KOPT-K1 (cell line): ENCODE measurements around the gene ANKS1B.

Source experiments
- H3K27ac ChIP-seq: fragments of 200-600 bp; sonication (generic); 2 replicates; pipeline ENCODE4 v1.5.1; 2016; ENCODE audit warnings: antibody characterized with exemption, mild to moderate bottlenecking, low read depth, low read length; ENCODE audit not compliant: poor library complexity, severe bottlenecking
- H3K36me3 ChIP-seq: fragments of 200-600 bp; sonication (generic); 2 replicates; pipeline ENCODE4 v1.5.1; 2017; ENCODE audit warnings: antibody characterized with exemption, mild to moderate bottlenecking, low read length, moderate library complexity; ENCODE audit not compliant: insufficient read depth
- H3K9me3 ChIP-seq: fragments of 200-600 bp; sonication (generic); 2 replicates; pipeline ENCODE4 v1.5.1; 2017; ENCODE audit warnings: antibody characterized with exemption, low read length, mild to moderate bottlenecking; ENCODE audit not compliant: insufficient read depth, poor library complexity, severe bottlenecking

ANKS1B gene

DNA sequence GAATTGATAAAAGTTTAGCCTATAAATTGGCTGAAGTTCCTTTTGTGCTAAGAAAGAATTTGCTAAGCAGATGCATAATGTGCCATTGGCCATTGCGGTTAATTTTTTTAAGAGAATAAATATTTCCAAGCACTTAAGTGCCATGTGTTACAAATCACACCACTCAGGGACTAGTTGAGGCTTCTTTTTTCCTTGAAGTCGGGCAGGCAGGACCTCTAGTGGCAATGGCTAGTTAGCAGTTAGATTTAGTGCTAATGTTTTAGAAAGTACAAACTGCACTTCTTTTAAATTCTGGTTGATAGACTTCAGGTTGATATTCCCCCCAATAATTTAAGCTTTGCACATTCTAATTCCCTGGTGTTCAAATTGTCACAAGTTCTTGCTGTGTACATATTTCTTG lies 1045.4 kb downstream of the ANKS1B start:
- no peaks in the 10 kb centered on the region for H3K36me3 ChIP-seq
- H3K9me3 ChIP-seq: no peaks in the 10 kb centered on the region
- H3K27ac ChIP-seq: no peak overlapping the region

DNA sequence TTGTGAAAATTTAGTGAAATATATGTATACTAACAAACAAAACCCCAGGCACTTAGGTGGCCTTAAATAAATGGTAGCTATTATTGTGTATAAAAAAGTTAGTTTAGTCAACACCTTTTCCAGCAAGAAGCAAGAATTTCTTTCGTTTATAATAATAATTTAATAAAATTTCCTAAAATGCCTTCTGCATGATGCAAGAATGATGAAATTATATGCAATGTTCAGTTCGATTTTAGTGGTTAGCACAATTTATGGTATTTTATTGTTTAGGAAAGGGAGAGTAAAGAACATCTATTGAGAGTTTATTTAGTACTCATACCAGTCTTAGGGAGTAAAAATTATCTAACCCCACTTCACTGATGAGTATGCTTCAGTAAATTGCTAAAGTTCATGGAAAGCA lies 1048.9 kb downstream of the ANKS1B start:
- Histone ChIP-seq H3K36me3 (no peaks in the 10 kb centered on the region), H3K27ac (no peak overlapping the region), H3K9me3 (no peaks in the 10 kb centered on the region)

DNA sequence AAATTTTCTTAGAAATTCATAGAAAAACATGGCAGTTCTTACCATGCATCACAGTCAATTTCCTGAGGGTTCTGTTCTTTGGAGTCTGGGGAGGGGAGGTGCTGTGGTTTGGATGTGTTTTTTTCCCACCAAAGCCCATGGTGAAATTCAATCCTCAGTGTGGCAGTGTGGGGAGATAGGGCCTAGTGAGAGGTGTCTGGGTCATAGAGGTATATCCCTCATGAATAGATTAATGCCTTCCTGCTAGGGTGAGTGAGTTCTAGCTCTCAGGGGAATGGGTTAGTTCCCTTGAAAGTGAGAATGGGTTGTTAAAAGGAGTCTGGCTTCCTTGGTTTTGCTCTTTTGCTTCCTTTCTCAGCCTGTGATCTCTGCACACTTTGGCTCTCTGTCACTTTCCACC lies 1061.9 kb downstream of the ANKS1B start:
- H3K36me3 ChIP-seq: no peaks in the 10 kb centered on the region
- H3K27ac ChIP-seq: no peak overlapping the region
- no peaks in the 10 kb centered on the region for H3K9me3 ChIP-seq

DNA sequence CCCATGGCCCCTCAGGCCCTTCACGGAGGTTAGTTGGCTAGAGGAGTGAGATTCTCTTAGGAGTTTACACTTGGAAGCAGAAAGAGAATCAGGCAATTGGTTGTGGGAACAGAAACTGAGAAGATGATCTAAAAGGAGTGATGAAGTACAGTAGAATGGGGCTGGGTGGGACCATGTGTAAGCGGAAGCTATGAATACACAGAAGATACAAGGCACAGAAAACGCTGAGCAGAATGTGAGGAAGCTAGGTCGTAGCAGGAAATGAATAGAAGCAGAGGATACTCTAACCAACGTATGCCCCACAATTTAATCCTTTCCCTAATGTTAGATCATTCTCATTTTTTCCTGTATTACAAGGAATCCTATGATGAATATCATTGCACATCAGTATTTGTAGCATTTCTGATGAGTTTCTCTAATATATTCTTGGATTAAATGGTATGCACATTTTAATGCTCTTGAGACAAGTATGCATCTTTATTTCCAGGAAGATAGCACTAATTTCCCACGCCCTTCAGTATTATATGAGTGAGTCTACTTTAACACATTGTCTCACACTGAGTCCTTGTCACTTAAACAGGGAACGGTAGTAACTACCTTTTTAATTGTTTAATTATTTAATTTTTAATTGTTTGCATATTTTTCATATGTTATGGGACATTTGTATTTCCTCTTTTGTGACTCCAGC lies 1066.4 kb downstream of the ANKS1B start:
- Histone ChIP-seq H3K27ac (no peak overlapping the region), H3K9me3 (no peaks in the 10 kb centered on the region), H3K36me3 (no peaks in the 10 kb centered on the region)

DNA sequence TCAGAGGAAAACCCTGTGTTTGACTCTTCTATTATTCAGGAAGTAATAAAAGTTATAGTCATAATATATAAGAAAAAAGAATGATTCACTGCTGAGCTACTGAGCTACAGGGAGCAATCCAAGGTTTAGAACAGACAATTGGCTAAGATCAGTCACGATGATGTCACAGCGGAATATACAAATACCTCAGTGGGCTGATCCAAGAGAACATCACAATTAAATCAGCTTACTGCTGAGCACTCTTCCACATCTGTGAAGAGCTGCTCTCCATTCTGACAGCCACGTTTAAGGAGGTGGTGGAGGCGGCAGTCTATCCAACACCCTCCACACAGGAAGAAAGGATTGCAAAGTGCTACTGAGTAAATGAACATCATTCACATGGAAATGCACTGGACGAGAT lies 1068.6 kb downstream of the ANKS1B start:
- Histone ChIP-seq H3K9me3 (no peaks in the 10 kb centered on the region), H3K36me3 (no peaks in the 10 kb centered on the region), H3K27ac (no peak overlapping the region)

DNA sequence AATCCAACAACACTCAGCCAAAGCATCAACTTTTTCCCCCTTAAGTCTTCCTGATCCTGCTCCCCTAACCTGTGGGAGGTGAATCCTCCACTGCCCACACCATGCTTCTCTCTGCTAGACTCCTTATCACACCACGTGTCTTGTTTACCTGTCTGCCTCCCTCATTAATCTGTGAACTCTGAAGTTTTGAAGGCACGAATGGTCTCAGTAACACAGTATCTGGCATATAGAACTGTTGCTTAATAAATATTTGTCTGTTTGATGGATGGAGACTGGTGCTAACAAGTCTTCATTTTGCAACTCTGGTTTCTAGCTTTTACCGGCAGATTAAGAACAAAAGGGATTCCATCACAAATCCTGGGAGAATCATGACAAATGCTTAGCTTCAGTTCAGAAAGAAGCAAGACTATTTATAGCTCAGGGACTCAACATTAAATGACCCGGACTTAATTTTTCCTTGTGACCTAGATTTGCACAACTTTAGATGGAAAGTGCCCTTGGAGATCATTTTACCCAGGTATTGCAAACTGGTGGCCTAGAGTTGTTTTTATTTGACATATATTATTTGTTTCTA lies 1072.2 kb downstream of the ANKS1B start:
- no peak overlapping the region for H3K27ac ChIP-seq
- no peaks in the 10 kb centered on the region for H3K36me3 ChIP-seq
- no peaks in the 10 kb centered on the region for H3K9me3 ChIP-seq

DNA sequence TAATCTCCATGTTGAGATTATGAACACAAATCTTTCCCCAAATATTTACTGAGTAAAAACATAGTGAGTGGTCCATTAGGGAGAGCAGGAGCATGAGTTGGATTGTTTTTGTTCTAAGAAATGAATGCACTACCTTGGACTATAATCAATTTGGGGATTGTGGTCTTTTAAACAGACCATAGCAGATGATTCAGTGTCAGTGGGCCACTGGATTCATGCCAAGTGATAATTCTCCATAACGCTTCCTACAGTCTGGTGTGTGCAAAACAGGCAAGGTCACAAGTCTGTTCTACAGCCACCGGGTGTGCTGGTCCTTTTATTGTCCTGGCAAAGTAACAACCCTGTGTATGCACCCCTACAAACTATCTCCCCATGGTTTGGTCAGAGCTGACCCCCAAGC lies 1073.3 kb downstream of the ANKS1B start:
- Histone ChIP-seq H3K27ac (no peak overlapping the region), H3K36me3 (no peaks in the 10 kb centered on the region), H3K9me3 (no peaks in the 10 kb centered on the region)

DNA sequence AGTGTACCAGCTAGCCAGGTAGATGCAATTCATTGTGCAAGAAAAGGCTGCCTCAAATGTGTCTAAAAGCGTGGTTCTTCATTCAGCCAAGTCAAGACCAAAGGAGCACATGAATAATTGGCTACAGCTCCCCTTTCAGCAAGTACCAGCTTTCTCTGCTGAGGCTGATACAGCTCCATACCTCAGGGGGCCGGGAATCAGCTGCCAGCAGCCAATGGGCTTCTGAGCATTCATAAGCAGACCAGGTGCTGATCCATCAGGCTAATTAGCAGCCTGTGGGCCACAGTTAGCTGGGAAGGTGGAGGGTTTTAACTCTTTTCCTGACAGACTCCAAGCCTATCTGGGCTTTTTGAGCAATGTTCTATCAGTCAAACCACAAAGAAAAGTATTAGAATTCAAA lies 1075.0 kb downstream of the ANKS1B start:
- no peak overlapping the region for H3K27ac ChIP-seq
- H3K9me3 ChIP-seq: no peaks in the 10 kb centered on the region
- no peaks in the 10 kb centered on the region for H3K36me3 ChIP-seq

DNA sequence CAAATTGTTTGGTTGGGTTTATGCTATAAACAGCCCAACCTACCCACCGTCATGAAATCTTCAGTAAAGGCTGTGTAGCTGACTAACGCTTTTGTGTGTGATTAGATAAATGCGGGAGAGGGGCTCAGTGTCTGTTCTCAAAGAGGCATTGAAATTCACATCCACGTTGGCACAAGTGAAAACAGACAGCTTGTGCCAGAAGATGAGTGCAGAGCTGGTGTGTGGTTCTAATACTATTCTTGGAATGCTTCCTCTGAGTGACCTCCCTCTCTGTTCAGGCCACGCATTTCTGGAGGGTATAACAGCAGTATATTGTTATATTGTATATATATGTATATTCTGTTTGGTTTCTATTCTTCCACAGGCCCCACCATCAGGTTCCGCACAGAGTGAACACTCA lies 1075.9 kb downstream of the ANKS1B start:
- Histone ChIP-seq H3K27ac (no peak overlapping the region), H3K36me3 (no peaks in the 10 kb centered on the region), H3K9me3 (no peaks in the 10 kb centered on the region)

DNA sequence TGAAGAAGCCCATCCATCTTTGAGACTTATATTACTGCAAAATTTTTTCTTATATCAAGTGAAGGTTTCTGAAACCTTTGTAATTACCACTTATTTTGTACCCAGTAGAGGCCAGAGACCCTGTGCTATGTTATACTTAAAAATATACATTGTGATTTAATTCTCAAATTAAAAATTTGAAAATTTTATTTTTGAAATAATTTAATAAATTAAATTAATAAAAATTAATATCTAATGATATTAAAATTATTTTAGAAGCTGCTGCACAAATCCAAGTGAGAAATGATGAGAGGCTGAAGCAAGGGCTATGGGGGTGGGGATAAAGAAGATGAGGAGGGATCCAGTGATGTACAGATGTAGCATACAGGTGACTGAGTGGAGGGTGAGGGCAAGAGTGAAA lies 1080.9 kb downstream of the ANKS1B start:
- H3K36me3 ChIP-seq: no peaks in the 10 kb centered on the region
- H3K9me3 ChIP-seq: no peaks in the 10 kb centered on the region
- no peak overlapping the region for H3K27ac ChIP-seq

DNA sequence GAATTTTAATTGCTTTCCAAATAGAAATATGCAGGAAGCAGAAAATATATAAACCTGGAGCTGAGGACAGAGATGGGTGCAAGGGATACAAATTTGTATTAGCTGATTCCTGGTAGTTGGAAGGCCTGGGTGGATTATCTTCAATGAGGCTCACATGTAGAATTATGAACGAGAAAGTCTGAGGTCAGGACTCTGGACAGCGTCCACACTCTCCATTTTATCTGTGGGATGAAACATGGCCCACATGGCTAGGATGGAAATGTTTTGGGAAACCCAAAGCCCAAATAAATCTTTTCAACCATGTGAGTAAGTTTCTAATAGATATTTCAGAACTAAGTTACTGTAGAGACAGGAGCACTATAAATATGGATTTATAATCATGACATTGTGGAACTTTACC lies 1083.5 kb downstream of the ANKS1B start:
- H3K9me3 ChIP-seq: no peaks in the 10 kb centered on the region
- no peaks in the 10 kb centered on the region for H3K36me3 ChIP-seq
- no peak overlapping the region for H3K27ac ChIP-seq

DNA sequence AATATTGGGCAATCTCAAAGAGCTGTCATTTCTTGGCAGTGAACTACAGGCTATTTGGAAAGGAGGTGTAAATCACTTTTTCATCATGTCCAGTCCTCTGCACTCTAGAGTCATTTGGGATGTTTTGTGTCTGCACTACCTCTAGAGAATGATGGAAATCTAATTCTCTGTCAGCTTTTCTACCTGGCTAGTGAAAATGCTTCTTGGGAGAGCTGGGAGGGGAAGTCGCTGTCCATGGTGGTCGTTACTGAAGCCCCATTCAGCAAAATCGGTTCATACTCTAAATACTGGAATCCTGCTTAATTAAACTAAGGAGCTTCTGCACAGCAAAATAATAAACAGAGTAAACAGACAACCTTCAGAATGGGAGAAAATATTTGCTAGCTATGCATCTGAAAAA lies 1087.8 kb downstream of the ANKS1B start:
- Histone ChIP-seq H3K9me3 (no peaks in the 10 kb centered on the region), H3K36me3 (no peaks in the 10 kb centered on the region), H3K27ac (no peak overlapping the region)

DNA sequence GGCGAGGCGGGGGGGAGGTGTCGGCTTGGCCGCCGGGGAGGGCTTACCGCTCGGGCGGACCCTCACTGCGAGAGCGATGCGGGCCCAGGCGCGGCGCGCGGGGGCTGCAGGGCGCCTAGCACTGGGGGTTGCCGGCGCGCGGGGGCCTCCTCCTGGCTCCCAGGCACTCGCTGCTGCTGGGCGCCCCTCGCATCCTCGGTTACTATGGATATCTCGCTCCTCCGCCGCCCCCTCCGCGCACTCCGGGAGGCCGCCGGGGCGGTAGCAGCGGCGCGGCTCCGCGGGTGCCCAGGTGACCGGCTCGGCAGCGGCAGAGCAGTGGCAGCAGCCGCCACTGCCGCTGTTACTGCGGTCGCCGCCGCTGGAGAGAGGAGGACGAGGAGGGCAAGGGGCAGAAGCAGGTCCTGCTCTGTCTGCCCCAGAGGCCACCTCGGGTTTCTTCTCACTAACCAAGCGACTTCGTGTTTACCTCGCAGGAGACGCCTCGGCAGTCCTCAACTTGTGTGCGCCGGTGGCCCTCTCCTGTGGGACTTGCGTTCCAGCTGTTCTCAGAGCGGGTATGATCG lies 1089.6 kb downstream of the ANKS1B start:
- no peaks in the 10 kb centered on the region for H3K9me3 ChIP-seq
- H3K27ac ChIP-seq: no peak overlapping the region
- H3K36me3 ChIP-seq: no peaks in the 10 kb centered on the region

DNA sequence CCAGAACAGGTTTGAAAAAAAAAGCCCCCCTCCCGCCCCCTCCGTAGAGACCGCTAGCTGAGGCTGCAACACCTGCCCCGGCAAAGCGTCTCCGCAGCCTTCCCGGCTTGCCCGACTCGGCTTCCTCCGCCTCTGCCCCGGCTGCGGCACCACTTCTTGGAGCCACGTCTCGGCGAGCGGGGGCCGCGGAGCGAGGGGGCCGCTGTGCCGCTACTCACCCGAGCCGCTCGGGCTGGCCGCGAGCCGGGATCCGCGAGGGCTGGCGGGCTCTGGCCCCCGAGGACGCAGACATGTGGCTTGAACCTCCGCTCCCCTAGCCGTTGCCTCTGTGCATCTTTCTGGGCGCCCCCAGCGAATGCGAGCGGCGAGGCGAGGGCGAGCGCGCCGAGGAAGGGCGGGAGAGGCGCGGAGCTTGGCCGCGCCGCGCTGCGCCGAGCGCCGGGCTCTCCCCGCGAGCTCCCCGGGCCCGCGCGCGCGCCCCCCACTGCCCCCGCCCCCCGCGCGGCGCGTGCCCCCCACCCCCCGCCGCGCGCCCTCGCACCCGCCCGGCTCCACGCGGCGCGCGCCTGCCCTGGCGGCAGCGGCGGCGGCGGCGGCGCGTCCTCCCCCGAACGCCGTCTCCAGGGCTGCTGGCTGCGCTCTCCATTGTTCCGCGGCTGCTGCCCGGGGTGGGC lies 1090.2 kb downstream of the ANKS1B start:
- Histone ChIP-seq H3K9me3 (no peaks in the 10 kb centered on the region), H3K27ac (no peak overlapping the region), H3K36me3 (no peaks in the 10 kb centered on the region)

DNA sequence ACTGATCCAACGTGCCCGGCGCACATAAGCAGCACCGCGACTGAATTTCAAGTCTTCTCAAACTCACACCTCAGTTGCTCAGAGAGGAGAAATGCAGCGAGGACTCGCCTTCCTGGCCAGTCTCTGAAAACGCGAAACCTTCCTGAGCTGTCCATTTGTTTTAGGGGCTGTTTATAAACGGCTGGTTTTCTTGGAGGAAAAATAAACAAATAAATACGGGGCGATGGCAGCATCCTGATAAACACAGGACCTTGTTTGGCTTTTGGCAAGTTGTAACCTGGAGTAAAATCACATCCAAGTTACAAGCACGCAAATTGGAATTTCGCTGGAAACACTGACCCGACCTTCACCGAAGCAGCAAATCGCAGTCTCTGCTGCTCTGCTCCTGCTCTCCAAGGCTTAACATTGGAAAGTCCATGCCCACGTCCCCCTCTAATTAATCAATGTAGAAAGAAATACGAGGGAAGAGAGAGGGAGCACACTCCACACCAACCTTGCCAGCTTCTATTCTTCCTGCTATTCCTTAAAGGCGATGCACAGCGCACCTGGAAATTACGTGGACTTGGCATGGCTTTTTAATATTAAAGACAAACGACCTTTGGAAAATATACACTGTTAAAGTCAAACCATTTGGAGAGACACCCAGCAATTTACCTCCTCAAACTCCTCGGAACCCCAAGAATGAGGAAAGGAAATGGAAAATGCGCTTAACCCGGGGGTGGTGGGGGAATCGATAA lies 1090.9 kb downstream of the ANKS1B start:
- Histone ChIP-seq H3K36me3 (no peaks in the 10 kb centered on the region), H3K9me3 (no peaks in the 10 kb centered on the region), H3K27ac (no peak overlapping the region)
